Breast epithelium (tissue), 3 donors: Measurements from ENCODE around the gene PROSER3.

Source experiments
- CTCF ChIP-seq, 3 donors: fragments of 450-650 bp; IDR thresholded peaks; one replicate each; pipeline ENCODE4 v1.5.1; 2016 to 2017; ENCODE audit warnings: antibody characterized with exemption in 3 of 3, mild to moderate bottlenecking in 3 of 3, moderate library complexity in 3 of 3
- POLR2AphosphoS5 ChIP-seq, 3 donors: sonication (generic); formaldehyde crosslinking; IDR thresholded peaks; one replicate each; pipeline ENCODE4 v1.6.1; 2017; ENCODE audit warnings: antibody characterized with exemption in 3 of 3

- no peak for TF ChIP-seq CTCF (IDR thresholded peaks at IDR 0.05)
- no peak for TF ChIP-seq POLR2AphosphoS5 (IDR thresholded peaks at IDR 0.05)
Measured at GRCh38 chr19:35718345-35719041, 39.5 kb upstream of the PROSER3 start.
